GM10266 (cell line): ENCODE data around the gene OR2AT4.
"Not testable (repeated sequence)": the region's sequence is repeated elsewhere in the genome, so short reads cannot be mapped to it uniquely, and the experiment has no call there.

ENCODE experiments used
- DNase-seq: peaks from one replicate; pipeline ENCODE4 v3.0.0; 2012; ENCODE audit errors: extremely low spot score
- CTCF ChIP-seq: IDR thresholded peaks from 2 replicates; pipeline ENCODE4 v1.5.1; 2012; ENCODE audit warnings: mild to moderate bottlenecking, low read depth; ENCODE audit not compliant: control insufficient read depth, insufficient read depth; ENCODE audit errors: missing control alignments

Gene OR2AT4

GRCh38 chr11:75114465-75114864 is 17.8 kb upstream of the OR2AT4 start:
- no peak for TF ChIP-seq CTCF
- no peak for DNase-seq

- no peak for TF ChIP-seq CTCF
- no peak for DNase-seq
These were observed 16.4 kb upstream of the OR2AT4 start for GRCh38 chr11:75113030-75113429.

DNA sequence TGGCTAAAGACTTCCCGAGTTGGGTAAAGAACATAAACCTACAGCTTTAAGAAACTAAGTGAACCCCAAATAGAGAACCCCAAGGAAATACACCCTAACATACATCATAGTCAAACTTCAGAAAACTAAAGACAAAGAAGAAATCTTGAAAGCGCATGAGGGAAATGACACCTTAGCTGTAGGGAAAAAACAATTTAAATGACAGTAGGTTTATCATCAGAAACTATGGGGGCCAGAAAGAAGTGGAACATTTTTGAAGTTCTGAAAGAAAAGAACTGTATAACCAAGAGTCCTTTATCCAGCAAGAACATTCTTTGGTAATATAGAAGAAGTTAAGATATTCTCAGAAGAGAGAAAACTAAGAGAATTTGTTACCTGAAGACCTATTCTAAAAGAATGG is 15.5 kb upstream of the OR2AT4 start:
- TF ChIP-seq CTCF = no peak
- no peak for DNase-seq

DNA sequence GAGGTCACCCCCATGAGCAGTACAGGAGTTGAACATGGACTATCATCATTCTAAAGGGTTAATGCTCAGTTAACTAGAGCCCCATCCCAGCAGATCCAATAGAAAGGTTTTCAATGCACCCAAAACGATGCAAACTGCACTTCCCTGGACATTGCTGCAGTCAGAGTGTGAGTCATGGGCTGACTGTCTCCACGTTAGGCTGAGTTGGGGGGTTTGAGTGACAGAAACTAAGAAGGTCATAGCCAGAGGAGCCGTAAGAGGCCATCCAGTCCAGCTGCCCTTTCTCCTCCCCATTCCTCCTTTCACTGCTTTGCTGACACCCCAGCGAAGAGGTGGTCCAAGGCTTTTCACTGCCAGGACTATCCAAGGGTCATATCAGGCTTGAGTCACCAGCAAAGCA is 10.5 kb upstream of the OR2AT4 start:
- no peak for DNase-seq
- no peak for TF ChIP-seq CTCF

DNA sequence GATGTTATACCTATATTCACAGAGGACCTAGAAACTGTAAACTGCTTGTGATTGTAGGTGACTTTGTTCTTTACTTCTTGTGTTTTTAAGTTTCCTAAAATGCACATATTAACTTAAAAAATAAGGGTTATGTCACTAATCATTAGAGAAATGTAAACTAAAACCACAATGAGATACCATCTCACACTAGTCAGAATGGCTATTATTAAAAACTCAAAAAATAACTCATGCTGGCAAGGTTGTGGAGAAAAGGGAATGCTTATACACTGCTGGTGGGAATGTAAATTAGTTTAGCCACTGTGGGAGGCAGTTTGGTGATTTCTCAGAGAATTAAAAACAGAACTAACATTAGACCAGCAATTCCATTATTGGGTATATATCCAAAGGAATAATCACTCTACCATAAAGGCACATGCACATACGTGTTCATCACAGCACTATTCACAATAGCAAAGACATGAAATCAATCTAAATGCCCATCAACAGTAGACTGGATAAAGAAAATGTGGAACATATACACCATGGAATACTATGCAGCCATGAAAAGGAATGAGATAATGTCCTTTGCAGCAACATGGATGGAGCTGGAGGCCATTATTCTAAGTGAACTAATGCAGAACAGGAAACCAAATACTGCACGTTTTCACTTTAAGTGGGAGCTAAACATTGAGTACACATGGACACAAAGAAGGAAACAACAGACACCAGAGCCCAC is 9.4 kb upstream of the OR2AT4 start:
- not testable (repeated sequence) for DNase-seq

DNA sequence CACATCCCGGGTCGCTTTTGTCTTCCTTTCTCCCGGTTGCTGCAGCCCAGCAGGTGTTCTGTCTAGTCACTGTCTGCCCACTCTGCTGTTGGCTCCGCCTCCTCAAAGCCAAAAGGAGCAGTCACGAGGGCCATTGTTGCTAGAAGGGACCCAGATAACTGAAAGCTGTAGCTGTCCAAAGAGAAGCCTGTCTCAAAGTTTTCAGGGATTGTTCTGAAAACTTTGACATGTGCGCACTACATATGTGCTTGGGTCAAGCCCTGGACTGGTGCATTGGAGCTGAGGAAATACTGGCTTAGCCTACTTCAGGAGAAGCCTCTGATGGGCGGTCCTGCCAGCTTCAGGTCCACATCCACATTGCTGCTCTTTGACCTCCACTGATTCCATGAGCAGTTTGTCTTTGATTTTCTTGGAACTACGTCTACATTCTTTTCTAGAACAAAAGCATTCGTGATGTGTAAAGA is 8.8 kb upstream of the OR2AT4 start:
- no peak for TF ChIP-seq CTCF
- DNase-seq = no peak

GRCh38 chr11:75103380-75104026 is 6.8 kb upstream of the OR2AT4 start:
- DNase-seq = no peak
- TF ChIP-seq CTCF = no peak
